A673 (cell line): ENCODE measurements around the gene MOXD1. TPM values are rescaled to one million over a fixed set of nuclear protein-coding genes. Genes with fewer than 3 reads are reported as not detected.
A peak's percentile ranks its signal among the peaks of the same experiment; 100 is the strongest.

ENCODE experiments used
- BruUV-seq: library from RNA; stranded (reverse); fragments of 400-500 nt; replicated peaks from 2 replicates; lab custom pipeline; 2021; lab: Mats Ljungman, UMichigan
- CTCF ChIA-PET: fragments of 300-600 bp; sonication (Branson Sonifier 250); formaldehyde crosslinking; loops from one replicate; lab custom pipeline; 2022; ENCODE audit warnings: antibody characterized with exemption; lab: Charles Lee
- POLR2A ChIA-PET: fragments of 300-600 bp; sonication (Branson Sonifier 250); formaldehyde crosslinking; loops from one replicate; lab custom pipeline; 2022; ENCODE audit warnings: antibody characterized with exemption; ENCODE audit not compliant: low non-redundant PET; lab: Charles Lee
- DNase-seq: peaks from one replicate; pipeline ENCODE4 v3.0.0-alpha.2; 2015; ENCODE audit warnings: low spot score
- H3K27ac ChIP-seq: fragments of 200-600 bp; sonication (generic); 2 replicates; pipeline ENCODE4 v1.5.1; 2016; ENCODE audit warnings: mixed run types, low read depth, mild to moderate bottlenecking, mixed read lengths, antibody characterized with exemption, low read length; ENCODE audit not compliant: poor library complexity, severe bottlenecking
- H3K27me3 ChIP-seq: fragments of 200-600 bp; sonication (generic); replicated peaks from 2 replicates; pipeline ENCODE4 v1.6.1; 2017; ENCODE audit warnings: mixed run types, low read depth, mild to moderate bottlenecking, mixed read lengths, antibody characterized with exemption, low read length; ENCODE audit not compliant: insufficient read depth, poor library complexity
- H3K36me3 ChIP-seq: fragments of 200-600 bp; sonication (generic); 2 replicates; pipeline ENCODE4 v1.6.1; 2016; ENCODE audit warnings: mixed run types, mild to moderate bottlenecking, mixed read lengths, antibody characterized with exemption, low read length; ENCODE audit not compliant: insufficient read depth, poor library complexity, severe bottlenecking
- H3K4me1 ChIP-seq: fragments of 200-600 bp; sonication (generic); 2 replicates; pipeline ENCODE4 v1.6.1; 2017; ENCODE audit warnings: mixed run types, mild to moderate bottlenecking, mixed read lengths, antibody characterized with exemption, low read length; ENCODE audit not compliant: insufficient read depth, poor library complexity, severe bottlenecking
- H3K4me3 ChIP-seq: fragments of 200-600 bp; sonication (generic); 2 replicates; pipeline ENCODE4 v1.5.1; 2016; ENCODE audit warnings: low read depth, mixed run types, mild to moderate bottlenecking, mixed read lengths, low read length; ENCODE audit not compliant: poor library complexity, severe bottlenecking
- H3K9me3 ChIP-seq: fragments of 200-600 bp; sonication (generic); 2 replicates; pipeline ENCODE4 v1.6.1; 2016; ENCODE audit warnings: mixed run types, low read depth, mild to moderate bottlenecking, mixed read lengths, antibody characterized with exemption, low read length; ENCODE audit not compliant: poor library complexity, severe bottlenecking
- EZH2 ChIP-seq: fragments of 200-600 bp; sonication (generic); IDR thresholded peaks from 2 replicates; pipeline ENCODE4 v1.6.1; 2017; ENCODE audit warnings: borderline replicate concordance, low read depth, mild to moderate bottlenecking, mixed read lengths, antibody characterized with exemption, low read length; ENCODE audit not compliant: poor library complexity, severe bottlenecking
- intact Hi-C: fragments of 100-400 bp; cut with micrococcal nuclease; formaldehyde crosslinking; loops from one replicate; pipeline ENCODE4 v1.10.0; 2022; ENCODE audit not compliant: unreplicated experiment
- total RNA-seq: library from RNA; stranded (reverse); gene quantifications from 2 replicates; pipeline ENCODE4 v1.2.3, GENCODE V29; 2021
- TF ChIP-seq, protein P1 (sequence below): fragments of 300-800, 200-600 bp; sonication (generic); conservative IDR thresholded peaks from 2 replicates; pipeline ENCODE4 v1.5.1; 2017; ENCODE audit warnings: low read depth, mild to moderate bottlenecking, antibody characterized with exemption, low read length, moderate library complexity, mixed read lengths

MOXD1 gene
- total RNA-seq, 1 experiment from 2014 or later = not detected

DNA sequence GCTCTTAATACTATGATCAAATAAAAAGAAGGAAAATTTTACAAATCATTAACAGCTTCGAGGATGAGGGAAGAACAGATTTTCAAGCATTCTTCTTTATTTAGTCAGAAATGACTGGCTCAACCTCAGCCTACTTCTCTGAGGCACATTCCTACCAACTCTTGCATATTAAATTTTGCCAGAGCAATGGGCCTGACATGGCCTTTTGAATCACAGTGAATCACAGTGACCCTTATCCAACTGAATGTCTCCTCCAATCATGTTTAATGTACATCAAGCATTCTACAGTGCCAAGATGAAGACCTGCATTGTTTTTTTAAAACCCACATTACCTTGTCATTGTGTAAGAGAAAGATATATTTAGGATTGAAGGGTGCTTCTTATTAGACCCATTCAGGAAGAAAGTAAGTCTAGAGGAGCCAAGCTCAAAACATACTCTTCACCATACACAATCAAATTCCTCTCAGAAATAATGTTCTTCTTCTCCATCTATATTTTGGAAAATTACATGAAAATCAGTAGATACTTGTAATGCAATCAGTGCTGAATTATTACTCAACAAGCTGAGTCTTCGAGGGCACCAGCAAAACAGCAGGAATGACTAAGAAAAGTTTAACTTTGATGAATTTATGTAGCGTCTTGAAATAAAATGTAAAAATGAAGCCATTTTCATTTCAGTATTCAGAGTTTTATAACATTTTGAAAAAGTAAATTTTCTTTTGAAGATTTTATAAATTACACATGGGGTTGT is 44.1 kb upstream of the MOXD1 start:
- CTCF ChIA-PET = no interaction called here
- H3K27me3 ChIP-seq = no peaks in the 10 kb centered on the region
- POLR2A ChIA-PET = no interaction called here
- no peak overlapping the region for H3K27ac ChIP-seq
- BruUV-seq = no TSS peak
- no peak for TF ChIP-seq EZH2
- TF ChIP-seq, protein P1, sequence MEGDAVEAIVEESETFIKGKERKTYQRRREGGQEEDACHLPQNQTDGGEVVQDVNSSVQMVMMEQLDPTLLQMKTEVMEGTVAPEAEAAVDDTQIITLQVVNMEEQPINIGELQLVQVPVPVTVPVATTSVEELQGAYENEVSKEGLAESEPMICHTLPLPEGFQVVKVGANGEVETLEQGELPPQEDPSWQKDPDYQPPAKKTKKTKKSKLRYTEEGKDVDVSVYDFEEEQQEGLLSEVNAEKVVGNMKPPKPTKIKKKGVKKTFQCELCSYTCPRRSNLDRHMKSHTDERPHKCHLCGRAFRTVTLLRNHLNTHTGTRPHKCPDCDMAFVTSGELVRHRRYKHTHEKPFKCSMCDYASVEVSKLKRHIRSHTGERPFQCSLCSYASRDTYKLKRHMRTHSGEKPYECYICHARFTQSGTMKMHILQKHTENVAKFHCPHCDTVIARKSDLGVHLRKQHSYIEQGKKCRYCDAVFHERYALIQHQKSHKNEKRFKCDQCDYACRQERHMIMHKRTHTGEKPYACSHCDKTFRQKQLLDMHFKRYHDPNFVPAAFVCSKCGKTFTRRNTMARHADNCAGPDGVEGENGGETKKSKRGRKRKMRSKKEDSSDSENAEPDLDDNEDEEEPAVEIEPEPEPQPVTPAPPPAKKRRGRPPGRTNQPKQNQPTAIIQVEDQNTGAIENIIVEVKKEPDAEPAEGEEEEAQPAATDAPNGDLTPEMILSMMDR = no peak
- intact Hi-C loops = no loop called here
- no peaks in the 10 kb centered on the region for H3K36me3 ChIP-seq
- H3K4me3 ChIP-seq = no peak overlapping the region
- no peak for DNase-seq
- no peaks in the 10 kb centered on the region for H3K4me1 ChIP-seq
- peaks cover 4% of the 10 kb centered on the region for H3K9me3 ChIP-seq

DNA sequence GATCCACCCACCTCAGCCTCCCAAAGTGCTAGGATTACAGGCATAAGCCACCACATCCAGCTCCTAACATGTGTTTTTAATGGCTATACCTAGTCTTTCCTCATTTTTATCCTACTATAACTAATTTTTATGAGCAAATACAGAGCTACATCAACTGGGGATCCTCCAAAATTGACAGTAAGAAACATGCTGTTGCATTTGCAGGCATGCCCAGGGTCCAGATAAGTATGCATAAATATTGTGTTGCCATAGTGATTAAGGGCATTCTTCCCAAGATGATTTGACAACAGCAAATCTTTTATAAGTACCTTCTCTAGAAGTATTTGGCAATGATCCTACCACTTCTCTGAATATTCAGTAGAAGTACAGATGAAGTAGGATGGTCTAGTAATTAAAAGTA is 41.9 kb upstream of the MOXD1 start:
- peaks cover 2% of the 10 kb centered on the region for H3K27me3 ChIP-seq
- POLR2A ChIA-PET = no interaction called here
- no peaks in the 10 kb centered on the region for H3K4me1 ChIP-seq
- H3K27ac ChIP-seq = no peak overlapping the region
- BruUV-seq = no TSS peak
- DNase-seq = peak; percentile 4
- no peaks in the 10 kb centered on the region for H3K36me3 ChIP-seq
- TF ChIP-seq, protein P1 = no peak
- TF ChIP-seq EZH2 = no peak
- H3K4me3 ChIP-seq = no peak overlapping the region
- intact Hi-C loops = no loop called here
- CTCF ChIA-PET = no interaction called here
- peaks cover 4% of the 10 kb centered on the region for H3K9me3 ChIP-seq

DNA sequence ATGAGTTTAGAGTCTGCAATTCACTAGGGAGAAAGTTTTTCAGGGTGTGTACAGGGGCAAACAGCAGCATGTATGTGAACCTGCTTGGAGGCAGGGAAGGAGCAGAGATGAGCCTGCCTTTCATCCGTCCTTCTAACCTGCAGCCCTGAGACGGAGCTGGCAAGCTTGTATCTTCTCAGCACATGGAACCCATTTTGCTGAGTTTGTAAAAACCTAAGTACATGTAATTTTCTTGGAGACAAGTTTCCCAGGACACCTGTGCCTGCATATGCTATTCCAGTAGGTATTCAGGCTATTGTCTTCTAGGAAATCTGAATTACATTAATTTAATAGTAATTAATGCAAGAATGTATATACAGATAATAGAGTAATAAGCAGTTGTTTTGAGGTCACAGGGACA is 28.8 kb upstream of the MOXD1 start:
- H3K4me3 ChIP-seq = no peak overlapping the region
- DNase-seq = no peak
- no peak overlapping the region for H3K27ac ChIP-seq
- intact Hi-C loops = no loop called here
- H3K27me3 ChIP-seq = peaks cover 20% of the 10 kb centered on the region
- H3K9me3 ChIP-seq = no peaks in the 10 kb centered on the region
- POLR2A ChIA-PET = no interaction called here
- H3K4me1 ChIP-seq = no peaks in the 10 kb centered on the region
- no TSS peak for BruUV-seq
- no peaks in the 10 kb centered on the region for H3K36me3 ChIP-seq
- no peak for TF ChIP-seq EZH2
- TF ChIP-seq, protein P1 = no peak
- CTCF ChIA-PET = no interaction called here
